PC-3 (cell line): ENCODE data around the gene ENOX2.

ENCODE experiments used
- CTCF ChIP-seq: fragments of 300-600 bp; sonication (generic); conservative IDR thresholded peaks from 2 replicates; pipeline ENCODE4 v1.5.1; 2017; ENCODE audit warnings: antibody characterized with exemption, low read depth, mild to moderate bottlenecking, low read length
- EZH2 ChIP-seq: fragments of 300-600 bp; sonication (generic); IDR thresholded peaks from one replicate; pipeline ENCODE4 v1.6.1; 2017; ENCODE audit warnings: antibody characterized with exemption, mild to moderate bottlenecking, low read length; ENCODE audit not compliant: unreplicated experiment
- EZH2phosphoT487 ChIP-seq: fragments of 300-600 bp; sonication (generic); IDR thresholded peaks from 2 replicates; pipeline ENCODE4 v1.6.1; 2018; ENCODE audit warnings: mild to moderate bottlenecking, antibody characterized with exemption, low read length, borderline replicate concordance

GRCh38 chrX:130933358-130933757 lies 30.3 kb upstream of the ENOX2 start:
- TF ChIP-seq CTCF (no peak), EZH2 (no peak), EZH2phosphoT487 (no peak)
